ES-I3 (cell line): ENCODE measurements around the gene CD74.

Experiments
- H3K36me3 ChIP-seq: 2 replicates; pipeline ENCODE4 v1.6.1; 2013; ENCODE audit warnings: mild to moderate bottlenecking, low read length, control low read depth, moderate library complexity; ENCODE audit not compliant: insufficient read depth
- H3K4me1 ChIP-seq: 2 replicates; pipeline ENCODE4 v1.6.1; 2013; ENCODE audit warnings: mild to moderate bottlenecking, control low read depth, low read length; ENCODE audit not compliant: insufficient read depth
- H3K9ac ChIP-seq: 2 replicates; pipeline ENCODE4 v1.6.1; 2013; ENCODE audit warnings: low read depth, mild to moderate bottlenecking, low read length, moderate library complexity
- H3K9me3 ChIP-seq: 2 replicates; pipeline ENCODE4 v1.6.1; 2013; ENCODE audit warnings: mild to moderate bottlenecking, low read length, moderate library complexity; ENCODE audit not compliant: control insufficient read depth, insufficient read depth

CD74 gene

DNA sequence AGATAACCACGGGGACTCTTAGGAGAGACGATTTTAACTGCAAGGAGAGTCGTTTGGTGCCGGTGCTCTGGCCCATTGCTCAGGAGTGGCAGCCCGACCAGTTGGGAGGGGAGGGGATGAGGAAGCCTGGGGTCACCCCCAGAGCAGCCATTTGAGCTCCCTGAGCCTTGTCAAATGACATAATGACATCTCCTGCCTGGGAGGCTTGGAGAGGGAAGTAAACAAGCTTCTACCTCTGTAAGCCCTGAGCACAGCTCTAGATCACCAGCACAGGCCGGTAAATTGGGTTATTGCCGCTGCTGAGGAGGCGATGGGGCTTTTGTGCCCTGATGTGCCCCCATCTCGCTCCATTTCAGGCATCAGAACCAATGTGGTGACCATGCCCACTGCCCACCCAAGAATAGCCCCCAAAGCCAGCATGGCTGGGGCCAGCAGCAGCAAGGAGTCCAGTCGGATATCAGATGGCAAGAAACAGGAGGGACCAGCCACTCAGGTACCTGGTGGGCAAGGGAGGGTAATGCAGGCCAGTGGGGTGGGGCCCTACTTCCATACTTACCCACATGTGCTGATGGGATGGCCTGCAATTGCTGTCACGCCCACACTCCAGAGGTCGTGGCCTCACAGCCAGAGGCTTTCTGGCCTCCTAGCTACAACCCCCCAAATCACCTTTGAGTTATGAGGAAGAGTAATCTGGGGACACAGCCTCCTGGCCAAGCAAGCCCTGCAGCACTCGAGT is 23.0 kb downstream of the CD74 start:
- peaks cover 48% of the 10 kb centered on the region for H3K36me3 ChIP-seq
- H3K4me1 ChIP-seq, result no peaks in the 10 kb centered on the region
- H3K9me3 ChIP-seq, result no peaks in the 10 kb centered on the region
- no peak overlapping the region for H3K9ac ChIP-seq

- no peaks in the 10 kb centered on the region for H3K9me3 ChIP-seq
- H3K9ac ChIP-seq, result no peak overlapping the region
- H3K36me3 ChIP-seq, result peaks cover 36% of the 10 kb centered on the region
- no peaks in the 10 kb centered on the region for H3K4me1 ChIP-seq
These were observed 26.5 kb downstream of the CD74 start for GRCh38 chr5:150386024-150386855.

- Histone ChIP-seq H3K36me3 (peaks cover 43% of the 10 kb centered on the region), H3K9me3 (no peaks in the 10 kb centered on the region), H3K9ac (no peak overlapping the region), H3K4me1 (no peaks in the 10 kb centered on the region)
These were observed 28.0 kb downstream of the CD74 start for GRCh38 chr5:150384701-150385100.

- Histone ChIP-seq H3K36me3 (peaks cover 67% of the 10 kb centered on the region), H3K9ac (no peak overlapping the region), H3K9me3 (no peaks in the 10 kb centered on the region), H3K4me1 (no peaks in the 10 kb centered on the region)
These were observed 34.6 kb downstream of the CD74 start for GRCh38 chr5:150377964-150378694.

DNA sequence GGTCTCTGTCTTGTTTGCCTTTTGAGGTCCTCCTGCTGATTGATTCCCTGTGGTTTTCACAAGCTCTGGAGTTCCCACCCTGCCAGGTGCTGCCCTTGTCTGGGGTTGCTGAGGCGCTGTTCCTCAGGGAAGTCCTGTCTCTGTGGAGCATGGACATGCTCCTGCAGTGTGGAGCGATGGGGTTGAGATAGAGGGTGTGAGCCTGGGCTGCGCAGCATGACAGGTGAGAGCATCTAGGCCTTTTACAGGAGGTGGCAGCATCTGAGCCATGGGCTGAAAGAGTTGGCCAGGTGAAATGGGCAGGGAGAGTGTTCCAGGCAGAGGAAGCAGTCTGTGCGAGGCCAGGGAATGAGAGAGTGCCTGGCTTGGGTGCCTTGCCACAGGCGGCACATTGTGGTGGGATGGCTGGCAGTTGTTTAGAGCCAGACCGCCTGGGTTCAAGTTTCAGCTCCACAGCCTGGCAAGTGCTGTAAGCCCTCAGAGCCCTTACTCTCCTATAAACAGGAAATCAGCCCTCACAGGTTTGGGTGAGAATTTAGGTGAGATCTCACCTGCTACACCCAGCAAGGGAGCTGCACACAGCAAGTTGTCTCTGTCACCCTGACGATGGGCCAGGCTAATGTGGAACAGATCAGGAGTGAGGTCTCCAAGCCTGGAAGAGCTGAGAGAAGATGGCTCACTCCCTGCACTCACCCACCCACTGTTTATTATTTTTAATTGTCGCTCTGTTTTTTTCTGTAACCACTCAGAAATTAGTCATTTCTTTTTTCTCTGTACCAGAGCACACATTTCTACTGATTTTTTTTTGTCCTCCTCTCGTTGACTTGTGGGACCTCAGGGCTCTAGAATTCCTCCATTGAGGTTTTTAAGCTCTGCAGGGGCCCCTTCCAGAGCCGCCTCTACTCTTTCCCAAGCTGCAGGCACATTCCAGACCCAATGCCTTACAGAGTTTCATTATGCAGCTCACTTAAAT is 35.6 kb downstream of the CD74 start:
- H3K4me1 ChIP-seq, result no peaks in the 10 kb centered on the region
- no peak overlapping the region for H3K9ac ChIP-seq
- H3K9me3 ChIP-seq, result no peaks in the 10 kb centered on the region
- H3K36me3 ChIP-seq, result peaks cover 69% of the 10 kb centered on the region

DNA sequence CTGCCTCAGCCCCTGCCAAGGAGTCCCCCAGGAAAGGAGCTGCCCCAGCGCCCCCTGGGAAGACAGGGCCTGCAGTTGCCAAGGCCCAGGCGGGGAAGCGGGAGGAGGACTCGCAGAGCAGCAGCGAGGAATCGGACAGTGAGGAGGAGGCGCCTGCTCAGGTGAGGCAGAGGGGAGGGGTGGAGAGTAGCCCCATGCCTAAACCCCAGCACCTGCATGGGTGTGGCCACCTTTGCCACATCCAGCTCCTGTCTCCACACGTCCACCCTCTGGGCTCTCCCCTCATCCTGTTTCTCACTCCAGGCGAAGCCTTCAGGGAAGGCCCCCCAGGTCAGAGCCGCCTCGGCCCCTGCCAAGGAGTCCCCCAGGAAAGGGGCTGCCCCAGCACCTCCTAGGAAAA is 38.1 kb downstream of the CD74 start:
- Histone ChIP-seq H3K9ac (no peak overlapping the region), H3K4me1 (no peaks in the 10 kb centered on the region), H3K36me3 (peaks cover 66% of the 10 kb centered on the region), H3K9me3 (no peaks in the 10 kb centered on the region)

GRCh38 chr5:150372639-150373038 is 40.1 kb downstream of the CD74 start:
- Histone ChIP-seq H3K36me3 (peaks cover 70% of the 10 kb centered on the region), H3K4me1 (no peaks in the 10 kb centered on the region), H3K9me3 (no peaks in the 10 kb centered on the region), H3K9ac (no peak overlapping the region)

DNA sequence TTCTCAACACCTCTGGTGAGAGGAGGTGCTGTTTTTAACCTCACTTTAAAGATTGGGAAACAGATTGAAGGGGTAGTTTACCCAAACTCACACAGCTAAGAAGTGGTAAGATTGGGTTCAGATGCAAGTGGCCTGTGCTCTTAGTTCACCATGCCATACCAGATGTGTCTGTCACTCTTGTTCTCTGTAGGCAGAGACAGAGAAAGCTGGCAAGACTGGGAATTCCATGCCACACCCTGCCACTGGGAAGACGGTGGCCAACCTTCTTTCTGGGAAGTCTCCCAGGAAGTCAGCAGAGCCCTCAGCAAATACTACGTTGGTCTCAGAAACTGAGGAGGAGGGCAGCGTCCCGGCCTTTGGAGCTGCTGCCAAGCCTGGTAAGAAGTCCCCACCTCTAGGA is 44.2 kb downstream of the CD74 start:
- H3K36me3 ChIP-seq, result peaks cover 55% of the 10 kb centered on the region

DNA sequence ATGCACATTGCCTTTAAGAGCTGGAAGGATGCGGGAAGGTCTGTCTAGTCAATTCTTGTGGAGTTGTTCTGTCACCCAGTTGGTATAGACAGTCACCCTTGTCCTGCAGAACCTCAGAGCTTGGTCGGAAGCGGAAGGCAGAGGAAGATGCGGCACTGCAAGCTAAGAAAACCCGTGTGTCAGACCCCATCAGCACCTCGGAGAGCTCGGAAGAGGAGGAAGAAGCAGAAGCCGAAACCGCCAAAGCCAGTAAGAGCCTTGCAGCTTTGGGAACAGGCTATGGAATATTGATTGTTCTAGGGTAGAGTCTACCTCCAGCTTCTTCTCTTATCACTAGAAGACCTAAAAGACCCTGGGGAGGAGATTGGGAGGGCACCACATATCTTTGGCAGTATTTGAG is 48.7 kb downstream of the CD74 start:
- Histone ChIP-seq H3K9me3 (no peaks in the 10 kb centered on the region), H3K9ac (no peak overlapping the region), H3K4me1 (no peaks in the 10 kb centered on the region), H3K36me3 (peaks cover 62% of the 10 kb centered on the region)

More for the DNA sequence above, 44.2 kb downstream of the CD74 start:
- H3K4me1 ChIP-seq, result no peaks in the 10 kb centered on the region
- no peak overlapping the region for H3K9ac ChIP-seq
- no peaks in the 10 kb centered on the region for H3K9me3 ChIP-seq

DNA sequence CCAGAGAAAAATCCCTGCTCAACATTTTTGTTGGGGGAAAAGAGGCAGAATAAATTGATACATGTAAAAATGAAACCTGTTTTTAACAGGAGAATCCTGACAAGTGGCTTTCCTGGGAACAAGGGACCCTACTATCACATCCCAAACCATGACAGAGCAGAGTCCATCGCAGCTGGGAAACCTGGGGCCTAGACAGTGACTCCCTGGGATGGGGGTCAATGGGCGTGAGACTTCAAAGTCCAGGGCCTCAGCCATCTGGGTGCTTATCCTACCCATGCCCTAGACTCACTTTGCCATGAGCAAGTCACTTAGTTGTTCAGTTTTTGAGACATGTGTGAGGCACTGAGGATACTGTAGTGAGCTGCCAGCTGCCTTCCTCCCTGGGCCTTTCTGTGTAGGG is 49.5 kb downstream of the CD74 start:
- H3K9ac ChIP-seq, result no peak overlapping the region
- no peaks in the 10 kb centered on the region for H3K9me3 ChIP-seq
- peaks cover 55% of the 10 kb centered on the region for H3K36me3 ChIP-seq
- peaks cover 3% of the 10 kb centered on the region; the same call in 1 of the 2 replicates for H3K4me1 ChIP-seq

- Histone ChIP-seq H3K36me3 (peaks cover 49% of the 10 kb centered on the region), H3K9ac (no peak overlapping the region), H3K4me1 (peaks cover 3% of the 10 kb centered on the region; the same call in 1 of the 2 replicates), H3K9me3 (no peaks in the 10 kb centered on the region)
These were observed 51.4 kb downstream of the CD74 start for GRCh38 chr5:150361301-150361700.

GRCh38 chr5:150358261-150359095 is 54.2 kb downstream of the CD74 start:
- peaks cover 34% of the 10 kb centered on the region for H3K36me3 ChIP-seq

More at GRCh38 chr5:150358261-150359095, 54.2 kb downstream of the CD74 start:
- H3K9ac ChIP-seq, result peak overlapping the region; percentile 82
- no peaks in the 10 kb centered on the region for H3K9me3 ChIP-seq
- peaks cover 3% of the 10 kb centered on the region; the same call in 1 of the 2 replicates for H3K4me1 ChIP-seq
